Transverse colon (tissue), 4 donors: ENCODE measurements around the gene WFDC8.

Source experiments
- EP300 ChIP-seq: sonication (generic); formaldehyde crosslinking; IDR thresholded peaks from one replicate; pipeline ENCODE4 v1.6.1; 2017; ENCODE audit warnings: antibody characterized with exemption, low read depth
- POLR2A ChIP-seq: fragments of 450-650 bp; IDR thresholded peaks from one replicate; pipeline ENCODE4 v1.6.1; 2016; ENCODE audit warnings: antibody characterized with exemption, mild to moderate bottlenecking, moderate library complexity
- POLR2AphosphoS5 ChIP-seq, 3 donors: sonication (generic); formaldehyde crosslinking; IDR thresholded peaks; one replicate each; pipeline ENCODE4 v1.6.1; 2016; ENCODE audit warnings: antibody characterized with exemption in 3 of 3
- TF ChIP-seq, protein P1 (sequence below), 5 experiments: fragments of 200-600 bp in 3 of 5; fragments of 450-650 bp in 2 of 5; sonication (generic) in 3 of 5; IDR thresholded peaks; 1 replicate in 2 of 5; 2 replicates in 3 of 5; pipeline ENCODE4 v1.5.1; 2016 to 2017; ENCODE audit warnings: antibody characterized with exemption in 5 of 5, inconsistent platforms in 3 of 5, mild to moderate bottlenecking in 2 of 5, moderate library complexity in 1 of 5

DNA sequence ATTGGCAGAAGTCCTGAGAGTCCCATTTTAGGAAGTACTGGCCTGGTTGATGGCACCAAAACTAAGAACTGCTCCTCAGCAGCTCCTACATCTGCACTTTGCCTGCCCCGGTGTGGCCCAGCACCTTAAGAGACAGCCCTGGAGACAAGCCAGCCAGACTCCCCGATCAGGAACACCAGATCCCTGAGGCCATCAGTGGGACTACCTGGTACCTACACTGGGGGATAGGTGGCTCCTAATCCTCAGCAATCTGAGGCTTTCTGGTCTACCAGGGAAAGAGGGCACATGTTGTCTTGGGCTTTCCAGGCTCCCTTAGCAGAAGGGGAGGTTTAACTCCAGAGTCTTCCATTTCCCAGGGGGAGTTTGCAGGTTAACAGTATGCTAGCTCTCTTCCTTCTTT, 39.7 kb downstream of the WFDC8 start, which contains the start of gene WFDC6:
- TF ChIP-seq POLR2AphosphoS5 (IDR thresholded peaks at IDR 0.05) (no peak), POLR2A (no peak), EP300 (no peak)
- TF ChIP-seq, protein P1, sequence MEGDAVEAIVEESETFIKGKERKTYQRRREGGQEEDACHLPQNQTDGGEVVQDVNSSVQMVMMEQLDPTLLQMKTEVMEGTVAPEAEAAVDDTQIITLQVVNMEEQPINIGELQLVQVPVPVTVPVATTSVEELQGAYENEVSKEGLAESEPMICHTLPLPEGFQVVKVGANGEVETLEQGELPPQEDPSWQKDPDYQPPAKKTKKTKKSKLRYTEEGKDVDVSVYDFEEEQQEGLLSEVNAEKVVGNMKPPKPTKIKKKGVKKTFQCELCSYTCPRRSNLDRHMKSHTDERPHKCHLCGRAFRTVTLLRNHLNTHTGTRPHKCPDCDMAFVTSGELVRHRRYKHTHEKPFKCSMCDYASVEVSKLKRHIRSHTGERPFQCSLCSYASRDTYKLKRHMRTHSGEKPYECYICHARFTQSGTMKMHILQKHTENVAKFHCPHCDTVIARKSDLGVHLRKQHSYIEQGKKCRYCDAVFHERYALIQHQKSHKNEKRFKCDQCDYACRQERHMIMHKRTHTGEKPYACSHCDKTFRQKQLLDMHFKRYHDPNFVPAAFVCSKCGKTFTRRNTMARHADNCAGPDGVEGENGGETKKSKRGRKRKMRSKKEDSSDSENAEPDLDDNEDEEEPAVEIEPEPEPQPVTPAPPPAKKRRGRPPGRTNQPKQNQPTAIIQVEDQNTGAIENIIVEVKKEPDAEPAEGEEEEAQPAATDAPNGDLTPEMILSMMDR (IDR thresholded peaks at IDR 0.05) = no peak
